Measurements from ENCODE around the gene MSH2. TPM values are rescaled to one million over a fixed set of nuclear protein-coding genes. Genes with fewer than 3 reads are reported as not detected.

MSH2 gene
- polyA plus RNA-seq, 1 donor = 28.7 TPM

DNA sequence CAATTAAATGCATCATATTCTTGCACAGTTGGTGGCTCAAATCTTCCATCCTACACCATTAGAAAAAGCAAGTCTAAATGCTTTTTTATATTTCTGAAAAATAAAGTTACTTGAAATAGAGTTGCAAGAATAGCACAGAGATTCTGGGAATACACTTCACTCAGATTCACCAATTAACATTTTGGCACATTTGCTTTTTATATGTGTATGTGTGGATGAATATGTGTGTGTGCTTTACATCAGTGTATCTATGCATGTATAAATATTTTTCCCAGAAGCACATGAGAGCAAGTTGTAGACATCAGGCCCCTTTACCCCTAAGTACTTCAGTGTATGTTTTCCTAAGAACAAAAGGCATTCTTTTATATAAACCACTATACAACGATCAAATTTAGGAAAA is 27.6 kb upstream of the MSH2 start:
- Histone ChIP-seq H3K4me3 (ENCODE audit: low read length) (no peak overlapping the region), H3K27ac (ENCODE audit: low read length) (no peak overlapping the region), H3K9me3 (ENCODE audit: control insufficient read depth, low read depth, low read length) (no peaks in the 10 kb centered on the region), H3K36me3 (ENCODE audit: control insufficient read depth, insufficient read depth, low read length) (peaks cover 55% of the 10 kb centered on the region), H3K27me3 (ENCODE audit: control insufficient read depth, insufficient read depth, low read length) (no peaks in the 10 kb centered on the region), H3K4me1 (ENCODE audit: control insufficient read depth, insufficient read depth, low read length) (no peaks in the 10 kb centered on the region)
- DNase-seq = no peak
- no CpG with 5 or more reads among the region's 1 CpG for WGBS (ENCODE audit: insufficient coverage, low lambda C conversion rate)

DNA sequence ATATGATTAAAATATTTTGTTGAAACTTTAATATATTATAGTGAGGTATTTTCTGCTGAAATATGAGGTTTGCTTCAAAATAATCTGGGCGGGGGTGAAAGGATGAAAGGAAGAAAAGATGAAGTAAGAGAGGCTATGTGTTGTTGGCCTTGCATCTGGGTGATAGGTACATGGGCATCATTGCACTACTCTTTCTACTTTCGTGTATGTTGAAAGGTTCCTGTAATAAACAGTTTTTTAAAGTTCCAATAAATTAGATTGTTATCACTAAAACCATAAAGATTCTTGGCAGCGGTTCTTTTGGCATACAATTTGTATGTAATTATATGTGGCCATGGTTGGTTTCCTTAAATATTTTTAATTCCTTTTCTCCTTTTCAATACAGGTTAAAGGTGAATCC is 23.6 kb upstream of the MSH2 start:
- Histone ChIP-seq H3K4me3 (ENCODE audit: low read length) (no peak overlapping the region), H3K4me1 (ENCODE audit: control insufficient read depth, insufficient read depth, low read length) (no peaks in the 10 kb centered on the region), H3K9me3 (ENCODE audit: control insufficient read depth, low read depth, low read length) (no peaks in the 10 kb centered on the region), H3K27ac (ENCODE audit: low read length) (no peak overlapping the region), H3K27me3 (ENCODE audit: control insufficient read depth, insufficient read depth, low read length) (no peaks in the 10 kb centered on the region), H3K36me3 (ENCODE audit: control insufficient read depth, insufficient read depth, low read length) (peaks cover 65% of the 10 kb centered on the region)
- WGBS (ENCODE audit: insufficient coverage, low lambda C conversion rate) = 100% methylated on average over 1 of the region's 3 CpGs
- DNase-seq = no peak

DNA sequence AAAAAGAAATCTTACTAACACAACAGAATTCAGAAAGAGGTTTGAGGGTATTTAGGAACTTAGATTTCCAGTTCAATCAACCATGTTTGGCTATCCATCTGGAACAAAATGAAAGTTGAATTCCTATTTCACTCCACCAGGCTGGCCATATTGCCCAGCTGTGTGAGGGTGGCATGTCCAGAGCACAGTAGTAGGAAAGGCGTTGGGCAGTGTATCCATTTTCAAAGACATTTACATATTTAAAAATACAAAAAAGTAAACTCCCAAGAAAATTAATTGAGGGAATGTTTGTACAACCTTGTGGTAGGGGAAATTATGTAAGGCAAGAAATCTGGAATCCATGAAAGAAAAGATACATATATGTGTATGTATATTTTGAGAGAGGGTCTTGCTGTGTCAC is 21.5 kb upstream of the MSH2 start:
- DNase-seq = no peak
- 90% methylated on average over 1 of the region's 1 CpG for WGBS (ENCODE audit: insufficient coverage, low lambda C conversion rate)
- peaks cover 66% of the 10 kb centered on the region for H3K36me3 ChIP-seq (ENCODE audit: control insufficient read depth, insufficient read depth, low read length)
- no peak overlapping the region for H3K4me3 ChIP-seq (ENCODE audit: low read length)
- no peaks in the 10 kb centered on the region for H3K4me1 ChIP-seq (ENCODE audit: control insufficient read depth, insufficient read depth, low read length)
- H3K9me3 ChIP-seq (ENCODE audit: control insufficient read depth, low read depth, low read length) = no peaks in the 10 kb centered on the region
- no peaks in the 10 kb centered on the region for H3K27me3 ChIP-seq (ENCODE audit: control insufficient read depth, insufficient read depth, low read length)
- no peak overlapping the region for H3K27ac ChIP-seq (ENCODE audit: low read length)

DNA sequence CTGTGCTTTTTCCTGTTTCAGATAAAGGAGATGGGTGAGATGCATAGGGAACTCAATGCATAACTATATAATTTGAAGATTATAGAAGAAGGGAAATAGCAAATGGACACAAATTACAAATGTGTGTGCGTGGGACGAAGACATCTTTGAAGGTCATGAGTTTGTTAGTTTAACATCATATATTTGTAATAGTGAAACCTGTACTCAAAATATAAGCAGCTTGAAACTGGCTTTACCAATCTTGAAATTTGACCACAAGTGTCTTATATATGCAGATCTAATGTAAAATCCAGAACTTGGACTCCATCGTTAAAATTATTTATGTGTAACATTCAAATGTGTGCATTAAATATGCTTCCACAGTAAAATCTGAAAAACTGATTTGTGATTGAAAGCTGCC is 16.4 kb upstream of the MSH2 start:
- WGBS (ENCODE audit: insufficient coverage, low lambda C conversion rate) = 100% methylated on average over 3 of the region's 3 CpGs
- H3K4me3 ChIP-seq (ENCODE audit: low read length) = no peak overlapping the region
- no peak overlapping the region for H3K27ac ChIP-seq (ENCODE audit: low read length)
- H3K4me1 ChIP-seq (ENCODE audit: control insufficient read depth, insufficient read depth, low read length) = no peaks in the 10 kb centered on the region
- no peaks in the 10 kb centered on the region for H3K27me3 ChIP-seq (ENCODE audit: control insufficient read depth, insufficient read depth, low read length)
- no peak for DNase-seq
- no peaks in the 10 kb centered on the region for H3K9me3 ChIP-seq (ENCODE audit: control insufficient read depth, low read depth, low read length)
- H3K36me3 ChIP-seq (ENCODE audit: control insufficient read depth, insufficient read depth, low read length) = peaks cover 57% of the 10 kb centered on the region

DNA sequence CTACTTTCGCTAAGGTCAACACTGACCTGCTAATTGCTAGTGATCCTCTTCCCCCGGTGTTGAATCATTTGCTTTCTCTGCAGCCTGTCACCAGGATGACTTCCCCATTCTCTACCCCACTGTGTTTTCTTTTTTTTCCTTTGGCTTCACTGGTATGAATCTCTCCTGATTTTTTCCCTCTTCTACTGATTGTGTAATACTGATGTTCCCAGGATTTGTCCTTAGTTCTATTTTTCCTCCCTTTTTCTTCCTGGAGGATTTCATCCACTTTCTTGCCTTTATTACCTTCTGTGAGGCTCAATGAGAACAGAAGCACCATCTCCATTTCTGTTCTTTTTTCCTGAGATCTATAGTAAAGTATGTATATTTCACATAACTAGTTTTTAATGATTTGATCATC is 14.1 kb upstream of the MSH2 start:
- Histone ChIP-seq H3K9me3 (ENCODE audit: control insufficient read depth, low read depth, low read length) (no peaks in the 10 kb centered on the region), H3K4me3 (ENCODE audit: low read length) (no peak overlapping the region), H3K36me3 (ENCODE audit: control insufficient read depth, insufficient read depth, low read length) (peaks cover 47% of the 10 kb centered on the region), H3K27me3 (ENCODE audit: control insufficient read depth, insufficient read depth, low read length) (no peaks in the 10 kb centered on the region), H3K27ac (ENCODE audit: low read length) (no peak overlapping the region), H3K4me1 (ENCODE audit: control insufficient read depth, insufficient read depth, low read length) (no peaks in the 10 kb centered on the region)
- no peak for DNase-seq
- 49% methylated on average over 2 of the region's 2 CpGs for WGBS (ENCODE audit: insufficient coverage, low lambda C conversion rate)

DNA sequence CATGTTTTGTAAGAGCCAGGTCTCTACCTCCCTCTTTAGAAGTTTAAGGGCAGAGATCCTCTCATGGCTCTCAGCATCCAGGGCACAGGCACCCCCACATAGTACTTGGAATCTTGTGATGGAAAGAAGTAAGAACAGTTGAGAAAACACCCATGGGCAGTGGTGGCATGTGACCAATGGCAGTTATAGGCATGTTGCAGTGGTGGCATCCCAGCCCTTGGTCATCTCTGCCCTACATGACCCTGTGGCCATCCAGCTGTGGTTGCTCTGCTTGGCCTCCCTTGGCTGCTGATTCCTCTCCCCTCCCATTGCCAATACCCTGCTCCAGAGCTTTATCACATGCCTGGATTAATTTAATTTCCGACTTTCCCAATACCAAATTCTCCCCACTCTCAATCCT is 13.3 kb upstream of the MSH2 start:
- no CpG with 5 or more reads among the region's 1 CpG for WGBS (ENCODE audit: insufficient coverage, low lambda C conversion rate)
- H3K4me1 ChIP-seq (ENCODE audit: control insufficient read depth, insufficient read depth, low read length) = no peaks in the 10 kb centered on the region
- DNase-seq = no peak
- H3K36me3 ChIP-seq (ENCODE audit: control insufficient read depth, insufficient read depth, low read length) = peaks cover 43% of the 10 kb centered on the region
- no peaks in the 10 kb centered on the region for H3K9me3 ChIP-seq (ENCODE audit: control insufficient read depth, low read depth, low read length)
- no peak overlapping the region for H3K27ac ChIP-seq (ENCODE audit: low read length)
- H3K27me3 ChIP-seq (ENCODE audit: control insufficient read depth, insufficient read depth, low read length) = no peaks in the 10 kb centered on the region
- no peak overlapping the region for H3K4me3 ChIP-seq (ENCODE audit: low read length)

DNA sequence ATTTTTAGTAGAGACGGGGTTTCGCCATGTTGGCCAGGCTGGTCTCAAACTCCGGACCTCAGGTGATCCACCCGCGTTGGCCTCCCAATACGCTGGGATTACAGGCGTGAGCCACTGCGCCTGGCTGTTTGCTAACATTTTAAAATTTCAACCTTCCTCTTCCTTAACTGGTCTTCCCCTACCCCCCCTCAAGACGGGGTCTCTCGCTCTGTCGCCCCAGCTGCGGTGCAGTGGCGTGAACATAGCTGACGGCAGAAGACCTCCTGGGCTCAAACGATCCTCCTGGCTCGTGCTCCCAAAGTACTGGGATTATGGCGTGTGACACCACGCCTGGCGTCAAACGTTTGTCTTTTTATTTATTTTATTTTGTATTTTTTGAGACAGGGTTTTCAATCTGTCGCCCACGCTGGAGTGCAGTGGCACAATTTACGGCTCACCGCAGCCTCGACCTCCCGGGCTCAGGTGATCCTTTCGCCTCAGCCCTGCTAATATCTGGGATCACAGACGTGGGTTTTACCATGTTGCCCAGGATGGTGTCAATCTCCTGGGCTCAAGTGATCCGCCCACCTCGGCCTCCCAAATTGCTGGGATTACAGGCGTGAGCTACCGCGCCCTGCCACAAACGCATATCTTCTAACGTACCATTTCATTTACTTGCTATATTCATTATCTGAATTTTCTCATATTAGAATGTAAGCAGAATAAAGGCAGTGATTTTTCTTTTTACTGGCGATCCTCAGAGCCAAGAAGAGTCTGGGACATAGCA is 984 bp upstream of the MSH2 start:
- peaks cover 1% of the 10 kb centered on the region for H3K36me3 ChIP-seq (ENCODE audit: control insufficient read depth, insufficient read depth, low read length)
- no peak for DNase-seq
- H3K4me3 ChIP-seq (ENCODE audit: low read length) = peak overlapping the region; percentile 94
- peaks cover 3% of the 10 kb centered on the region for H3K4me1 ChIP-seq (ENCODE audit: control insufficient read depth, insufficient read depth, low read length)
- H3K9me3 ChIP-seq (ENCODE audit: control insufficient read depth, low read depth, low read length) = no peaks in the 10 kb centered on the region
- no peaks in the 10 kb centered on the region for H3K27me3 ChIP-seq (ENCODE audit: control insufficient read depth, insufficient read depth, low read length)
- WGBS (ENCODE audit: insufficient coverage, low lambda C conversion rate) = no CpG with 5 or more reads among the region's 36 CpGs
- H3K27ac ChIP-seq (ENCODE audit: low read length) = peak overlapping the region; percentile 39

DNA sequence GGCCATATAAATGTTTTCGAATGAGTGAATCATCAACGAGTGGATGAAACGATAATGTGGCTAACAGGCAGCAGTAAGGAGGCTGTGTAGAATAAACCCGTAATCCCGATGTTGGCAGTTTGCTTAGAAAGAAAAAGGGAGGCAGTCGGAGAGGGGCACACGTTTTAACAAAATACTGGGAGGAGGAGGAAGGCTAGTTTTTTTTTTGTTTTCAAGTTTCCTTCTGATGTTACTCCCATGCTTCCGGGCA is 476 bp upstream of the MSH2 start:
- 0% methylated on average over 4 of the region's 8 CpGs for WGBS (ENCODE audit: insufficient coverage, low lambda C conversion rate)
- H3K4me3 ChIP-seq (ENCODE audit: low read length) = peak overlapping the region; percentile 94
- no peaks in the 10 kb centered on the region for H3K9me3 ChIP-seq (ENCODE audit: control insufficient read depth, low read depth, low read length)
- H3K36me3 ChIP-seq (ENCODE audit: control insufficient read depth, insufficient read depth, low read length) = peaks cover 2% of the 10 kb centered on the region
- H3K4me1 ChIP-seq (ENCODE audit: control insufficient read depth, insufficient read depth, low read length) = peaks cover 3% of the 10 kb centered on the region
- peak overlapping the region; percentile 39 for H3K27ac ChIP-seq (ENCODE audit: low read length)
- DNase-seq = no peak
- no peaks in the 10 kb centered on the region for H3K27me3 ChIP-seq (ENCODE audit: control insufficient read depth, insufficient read depth, low read length)

DNA sequence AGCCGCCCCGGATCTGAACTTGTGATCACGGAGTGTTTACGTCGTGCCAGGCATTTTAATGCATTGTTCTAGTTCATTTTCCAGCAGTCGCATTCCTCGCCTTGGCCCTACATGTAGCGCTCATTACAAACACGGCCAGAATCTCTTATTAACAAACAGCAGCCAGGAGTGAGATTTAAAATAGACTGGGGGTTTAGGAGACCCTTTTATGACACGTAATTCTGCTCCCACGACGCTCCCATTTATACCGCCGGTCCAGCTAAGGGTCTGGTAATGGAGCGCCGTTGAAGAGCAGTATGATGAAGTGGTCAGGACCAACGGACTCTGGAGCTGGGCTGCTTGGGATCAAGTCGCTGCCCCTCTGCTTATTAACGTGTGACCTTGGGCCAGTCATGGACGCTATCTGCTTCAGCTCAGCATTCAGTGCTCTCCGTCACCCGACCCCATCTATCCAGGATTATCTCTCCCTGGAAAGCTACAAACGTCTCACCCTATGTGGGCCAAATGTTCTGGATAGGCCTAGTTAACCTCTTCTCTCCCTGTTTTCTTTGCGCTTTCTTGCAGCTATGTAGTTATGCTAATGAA is 745 bp downstream of the MSH2 start:
- DNase-seq = no peak
- peak overlapping the region; percentile 74 for H3K27ac ChIP-seq (ENCODE audit: low read length)

DNA sequence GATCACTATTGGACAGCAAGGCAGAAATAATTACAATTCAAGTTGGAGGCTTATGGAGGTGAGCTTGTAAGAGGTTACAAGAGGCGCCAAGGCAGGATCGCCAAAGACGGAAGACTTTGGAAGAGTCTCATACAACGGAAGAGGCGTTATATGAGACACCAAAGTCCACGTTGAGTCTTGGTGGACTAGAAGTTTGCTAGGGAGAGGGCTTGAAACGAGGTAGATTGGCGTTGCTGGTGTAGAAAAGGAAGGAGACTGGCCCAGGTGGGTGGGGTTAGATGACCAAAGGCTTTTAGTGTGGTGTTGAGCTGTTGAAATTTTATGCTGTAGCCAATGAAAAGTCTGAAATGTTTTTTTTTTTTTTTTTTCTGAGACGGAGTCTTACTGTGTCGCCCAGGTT is 1.4 kb downstream of the MSH2 start:
- Histone ChIP-seq H3K27ac (ENCODE audit: low read length) (no peak overlapping the region), H3K4me3 (ENCODE audit: low read length) (peak overlapping the region; percentile 94), H3K4me1 (ENCODE audit: control insufficient read depth, insufficient read depth, low read length) (peaks cover 3% of the 10 kb centered on the region), H3K27me3 (ENCODE audit: control insufficient read depth, insufficient read depth, low read length) (no peaks in the 10 kb centered on the region), H3K9me3 (ENCODE audit: control insufficient read depth, low read depth, low read length) (no peaks in the 10 kb centered on the region), H3K36me3 (ENCODE audit: control insufficient read depth, insufficient read depth, low read length) (peaks cover 2% of the 10 kb centered on the region)
- 47% methylated on average over 3 of the region's 10 CpGs for WGBS (ENCODE audit: insufficient coverage, low lambda C conversion rate)
- DNase-seq = peak in 1 of 2 donors; percentile 48

More for the DNA sequence above, 745 bp downstream of the MSH2 start:
- no CpG with 5 or more reads among the region's 24 CpGs for WGBS (ENCODE audit: insufficient coverage, low lambda C conversion rate)
- Histone ChIP-seq H3K4me1 (ENCODE audit: control insufficient read depth, insufficient read depth, low read length) (peaks cover 3% of the 10 kb centered on the region), H3K27me3 (ENCODE audit: control insufficient read depth, insufficient read depth, low read length) (no peaks in the 10 kb centered on the region), H3K9me3 (ENCODE audit: control insufficient read depth, low read depth, low read length) (no peaks in the 10 kb centered on the region), H3K4me3 (ENCODE audit: low read length) (peak overlapping the region; percentile 94), H3K36me3 (ENCODE audit: control insufficient read depth, insufficient read depth, low read length) (peaks cover 2% of the 10 kb centered on the region)

DNA sequence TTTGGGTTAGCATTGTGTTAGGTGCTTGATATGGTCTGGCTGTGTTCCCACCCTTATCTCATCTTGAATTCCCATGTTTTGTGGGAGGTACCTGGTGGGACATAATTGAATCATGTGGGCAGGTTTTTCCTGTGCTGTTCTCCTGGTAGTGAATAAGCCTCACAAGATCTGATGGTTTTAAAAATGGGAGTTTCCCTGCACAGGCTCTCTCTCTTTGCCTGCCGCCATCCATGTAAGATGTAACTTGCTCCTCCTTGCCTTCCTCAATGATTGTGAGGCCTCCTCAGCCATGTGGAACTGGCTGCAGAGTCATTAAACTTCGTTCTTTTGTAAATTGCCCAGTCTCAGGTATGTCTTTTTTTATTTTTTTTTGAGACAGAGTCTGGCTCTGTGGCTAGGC is 2.8 kb downstream of the MSH2 start:
- Histone ChIP-seq H3K4me1 (ENCODE audit: control insufficient read depth, insufficient read depth, low read length) (peaks cover 3% of the 10 kb centered on the region), H3K4me3 (ENCODE audit: low read length) (no peak overlapping the region), H3K27ac (ENCODE audit: low read length) (no peak overlapping the region), H3K9me3 (ENCODE audit: control insufficient read depth, low read depth, low read length) (no peaks in the 10 kb centered on the region), H3K36me3 (ENCODE audit: control insufficient read depth, insufficient read depth, low read length) (peaks cover 5% of the 10 kb centered on the region), H3K27me3 (ENCODE audit: control insufficient read depth, insufficient read depth, low read length) (no peaks in the 10 kb centered on the region)
- no peak for DNase-seq
- WGBS (ENCODE audit: insufficient coverage, low lambda C conversion rate) = no CpG with 5 or more reads among the region's 2 CpGs

Measured in large intestine (tissue), 3 donors.